ENCODE data around the gene SLC43A2. TPM values are rescaled to one million over a fixed set of nuclear protein-coding genes. Genes with fewer than 3 reads are reported as not detected.

Gene SLC43A2
- polyA plus RNA-seq, 1 donor (not counting 4 experiments of a cell fraction or from before 2014, with no cell fraction given): 12.7 TPM

DNA sequence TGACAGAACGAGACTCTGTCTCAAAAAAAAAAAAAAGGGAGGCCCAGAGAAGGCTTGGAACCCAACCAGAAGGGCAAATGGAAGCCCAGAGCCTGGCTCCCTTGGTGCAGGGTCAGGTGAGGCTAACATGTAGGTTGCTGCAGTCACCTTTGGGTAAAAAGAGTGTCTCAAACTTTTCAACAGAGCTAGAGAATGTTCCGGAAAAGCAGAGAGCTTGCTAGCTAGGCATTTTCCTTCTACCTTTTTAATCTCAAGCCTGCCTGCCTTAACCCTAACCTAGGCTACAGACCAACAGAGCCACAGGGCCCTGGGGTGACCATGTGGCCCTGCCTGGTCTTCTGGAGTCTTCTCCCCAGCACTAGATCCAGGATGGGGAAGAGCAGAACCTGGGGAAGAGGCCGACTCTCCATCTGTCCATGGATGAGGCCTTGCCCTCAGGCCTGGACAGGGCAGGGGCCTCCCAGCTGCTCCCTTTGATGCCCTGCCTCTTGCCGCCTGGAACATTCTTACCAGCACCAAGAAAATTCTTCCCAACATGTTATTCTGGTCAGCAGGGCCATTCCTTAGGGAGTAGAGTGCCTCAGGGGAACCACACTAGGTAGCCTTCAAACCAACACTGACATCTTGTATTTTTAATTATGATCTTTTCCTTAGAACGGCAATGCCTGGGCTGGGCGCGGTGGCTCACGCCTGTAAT, 30.1 kb downstream of the SLC43A2 start:
- Histone ChIP-seq H3K4me3 (ENCODE audit: control insufficient read depth in 2 of 3, extremely low read depth in 1 of 3, insufficient read depth in 2 of 3, low read depth in 1 of 3, low read length in 3 of 3) (no peak overlapping the region), H3K79me2 (ENCODE audit: control insufficient read depth, insufficient read depth, low read length) (no peaks in the 10 kb centered on the region), H3K9me1 (ENCODE audit: control insufficient read depth, extremely low read depth, insufficient read depth, low read length) (no peaks in the 10 kb centered on the region), H2AFZ (ENCODE audit: control insufficient read depth, low read length) (no peak overlapping the region), H3K9me3 (ENCODE audit: control insufficient read depth, low read depth, low read length) (peaks cover 4% of the 10 kb centered on the region), H4K20me1 (ENCODE audit: control insufficient read depth, extremely low read depth, insufficient read depth, low read length) (no peaks in the 10 kb centered on the region), H3K9ac (ENCODE audit: control insufficient read depth, extremely low read depth, insufficient read depth, low read length) (no peak overlapping the region), H3K27me3 (ENCODE audit: control insufficient read depth, extremely low read depth, insufficient read depth, low read length) (no peaks in the 10 kb centered on the region), H3K4me2 (ENCODE audit: control insufficient read depth, extremely low read depth, insufficient read depth, low read depth, low read length) (no peak overlapping the region), H3K27ac (ENCODE audit: control insufficient read depth, insufficient read depth, low read length) (no peak overlapping the region), H3K36me3 (ENCODE audit: control insufficient read depth in 2 of 2, extremely low read depth in 1 of 2, insufficient read depth in 2 of 2, low read length in 2 of 2) (no peaks in the 10 kb centered on the region), H3K4me1 (ENCODE audit: control insufficient read depth, extremely low read depth, insufficient read depth, low read length) (peaks cover 5% of the 10 kb centered on the region)
- dilution Hi-C loops (cut with MboI; ENCODE audit: extremely low pct_ligation_motif_present, low sequenced_read_pairs): no loop called here
- TF ChIP-seq, protein P1, sequence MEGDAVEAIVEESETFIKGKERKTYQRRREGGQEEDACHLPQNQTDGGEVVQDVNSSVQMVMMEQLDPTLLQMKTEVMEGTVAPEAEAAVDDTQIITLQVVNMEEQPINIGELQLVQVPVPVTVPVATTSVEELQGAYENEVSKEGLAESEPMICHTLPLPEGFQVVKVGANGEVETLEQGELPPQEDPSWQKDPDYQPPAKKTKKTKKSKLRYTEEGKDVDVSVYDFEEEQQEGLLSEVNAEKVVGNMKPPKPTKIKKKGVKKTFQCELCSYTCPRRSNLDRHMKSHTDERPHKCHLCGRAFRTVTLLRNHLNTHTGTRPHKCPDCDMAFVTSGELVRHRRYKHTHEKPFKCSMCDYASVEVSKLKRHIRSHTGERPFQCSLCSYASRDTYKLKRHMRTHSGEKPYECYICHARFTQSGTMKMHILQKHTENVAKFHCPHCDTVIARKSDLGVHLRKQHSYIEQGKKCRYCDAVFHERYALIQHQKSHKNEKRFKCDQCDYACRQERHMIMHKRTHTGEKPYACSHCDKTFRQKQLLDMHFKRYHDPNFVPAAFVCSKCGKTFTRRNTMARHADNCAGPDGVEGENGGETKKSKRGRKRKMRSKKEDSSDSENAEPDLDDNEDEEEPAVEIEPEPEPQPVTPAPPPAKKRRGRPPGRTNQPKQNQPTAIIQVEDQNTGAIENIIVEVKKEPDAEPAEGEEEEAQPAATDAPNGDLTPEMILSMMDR (optimal IDR thresholded peaks at IDR 0.05 in 1 of 3, IDR thresholded peaks at IDR 0.05 in 1 of 3, conservative IDR thresholded peaks at IDR 0.05 in 1 of 3; ENCODE audit: extremely low read depth in 1 of 3, insufficient read depth in 2 of 3, low read length in 3 of 3): no peak
- no peak for TF ChIP-seq EZH2 (IDR thresholded peaks at IDR 0.05; ENCODE audit: low read length)
- no peak for FAIRE-seq
- DNase-seq (ENCODE audit: low read depth, low spot score): no peak

DNA sequence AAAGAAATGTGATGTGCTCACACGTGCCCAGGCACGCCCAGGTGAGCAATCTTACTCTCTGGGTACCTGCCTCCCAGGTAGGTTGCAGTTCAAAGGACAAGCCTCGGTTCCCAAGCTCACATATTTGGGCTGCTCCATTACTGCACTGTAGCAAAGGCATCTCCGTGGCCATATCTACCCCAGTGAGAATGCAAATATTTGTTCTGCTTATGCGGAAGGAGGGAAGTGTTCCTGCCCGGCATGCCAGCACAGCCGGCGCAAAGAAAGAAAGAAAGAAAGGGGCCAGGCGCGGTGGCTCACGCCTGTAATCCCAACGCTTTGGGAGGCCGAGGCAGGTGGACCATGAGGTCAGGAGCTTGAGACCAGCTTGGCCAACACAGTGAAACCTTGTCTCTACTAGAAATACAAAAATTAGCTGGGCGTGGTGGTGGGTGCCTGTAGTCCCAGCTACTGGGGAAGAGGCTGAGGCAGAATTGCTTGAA, 30.7 kb downstream of the SLC43A2 start:
- FAIRE-seq: peak; percentile 89
- no peaks in the 10 kb centered on the region for H3K9me1 ChIP-seq (ENCODE audit: control insufficient read depth, extremely low read depth, insufficient read depth, low read length)
- H3K27ac ChIP-seq (ENCODE audit: control insufficient read depth, insufficient read depth, low read length): no peak overlapping the region
- H2AFZ ChIP-seq (ENCODE audit: control insufficient read depth, low read length): no peak overlapping the region
- dilution Hi-C loops (cut with MboI; ENCODE audit: extremely low pct_ligation_motif_present, low sequenced_read_pairs): no loop called here
- no peaks in the 10 kb centered on the region for H4K20me1 ChIP-seq (ENCODE audit: control insufficient read depth, extremely low read depth, insufficient read depth, low read length)
- no peaks in the 10 kb centered on the region for H3K79me2 ChIP-seq (ENCODE audit: control insufficient read depth, insufficient read depth, low read length)
- no peak overlapping the region for H3K4me2 ChIP-seq (ENCODE audit: control insufficient read depth, extremely low read depth, insufficient read depth, low read depth, low read length)
- no peaks in the 10 kb centered on the region for H3K27me3 ChIP-seq (ENCODE audit: control insufficient read depth, extremely low read depth, insufficient read depth, low read length)
- H3K9ac ChIP-seq (ENCODE audit: control insufficient read depth, extremely low read depth, insufficient read depth, low read length): no peak overlapping the region
- no peak for TF ChIP-seq EZH2 (IDR thresholded peaks at IDR 0.05; ENCODE audit: low read length)
- TF ChIP-seq, protein P1 (optimal IDR thresholded peaks at IDR 0.05 in 1 of 3, IDR thresholded peaks at IDR 0.05 in 1 of 3, conservative IDR thresholded peaks at IDR 0.05 in 1 of 3; ENCODE audit: extremely low read depth in 1 of 3, insufficient read depth in 2 of 3, low read length in 3 of 3): no peak
- H3K4me1 ChIP-seq (ENCODE audit: control insufficient read depth, extremely low read depth, insufficient read depth, low read length): peaks cover 5% of the 10 kb centered on the region
- H3K9me3 ChIP-seq (ENCODE audit: control insufficient read depth, low read depth, low read length): peaks cover 4% of the 10 kb centered on the region
- H3K36me3 ChIP-seq (ENCODE audit: control insufficient read depth in 2 of 2, extremely low read depth in 1 of 2, insufficient read depth in 2 of 2, low read length in 2 of 2): peaks cover 0 to 4% of the 10 kb centered on the region in 2 experiments
- no peak for DNase-seq (ENCODE audit: low read depth, low spot score)
- no peak overlapping the region for H3K4me3 ChIP-seq (ENCODE audit: control insufficient read depth in 2 of 3, extremely low read depth in 1 of 3, insufficient read depth in 2 of 3, low read depth in 1 of 3, low read length in 3 of 3)
